Progenitor cell of endocrine pancreas (in vitro differentiated cells): ENCODE measurements around the gene HOXB3. TPM values are rescaled to one million over a fixed set of nuclear protein-coding genes. Genes with fewer than 3 reads are reported as not detected.

ENCODE experiments used
- DNase-seq: peaks from one replicate; pipeline ENCODE4 v3.0.0; 2021; ENCODE audit warnings: low spot score; ENCODE audit not compliant: unreplicated experiment
- H3K27ac Mint-ChIP-seq: 2 replicates; pipeline ENCODE4 v1.8.0; 2021; ENCODE audit warnings: mild to moderate bottlenecking, moderate library complexity, mixed read lengths
- H3K27me3 Mint-ChIP-seq: 2 replicates; pipeline ENCODE4 v1.8.0; 2021; ENCODE audit warnings: mixed read lengths
- H3K36me3 Mint-ChIP-seq: 2 replicates; pipeline ENCODE4 v1.8.0; 2022; ENCODE audit warnings: mixed read lengths; ENCODE audit not compliant: insufficient read depth
- H3K4me1 Mint-ChIP-seq: 2 replicates; pipeline ENCODE4 v1.8.0; 2021; ENCODE audit warnings: low read depth, mixed read lengths
- H3K4me3 Mint-ChIP-seq: 2 replicates; pipeline ENCODE4 v1.8.0; 2021; ENCODE audit warnings: low read depth, mild to moderate bottlenecking, moderate library complexity, mixed read lengths
- H3K9me3 Mint-ChIP-seq: 2 replicates; pipeline ENCODE4 v1.8.0; 2021; ENCODE audit warnings: low read depth, mixed read lengths
- total RNA-seq: library from RNA; stranded (reverse); gene quantifications from 2 replicates; pipeline ENCODE4 v1.2.1, GENCODE V29; 2021
- TF ChIP-seq, protein P1 (sequence below): fragments of 200-600 bp; sonication (generic); IDR thresholded peaks from one replicate; pipeline ENCODE4 v1.5.0; 2021; ENCODE audit warnings: antibody characterized with exemption, mild to moderate bottlenecking; ENCODE audit not compliant: unreplicated experiment

Gene HOXB3
- total RNA-seq, 1 donor from 2014 or later: 19.4 TPM

DNA sequence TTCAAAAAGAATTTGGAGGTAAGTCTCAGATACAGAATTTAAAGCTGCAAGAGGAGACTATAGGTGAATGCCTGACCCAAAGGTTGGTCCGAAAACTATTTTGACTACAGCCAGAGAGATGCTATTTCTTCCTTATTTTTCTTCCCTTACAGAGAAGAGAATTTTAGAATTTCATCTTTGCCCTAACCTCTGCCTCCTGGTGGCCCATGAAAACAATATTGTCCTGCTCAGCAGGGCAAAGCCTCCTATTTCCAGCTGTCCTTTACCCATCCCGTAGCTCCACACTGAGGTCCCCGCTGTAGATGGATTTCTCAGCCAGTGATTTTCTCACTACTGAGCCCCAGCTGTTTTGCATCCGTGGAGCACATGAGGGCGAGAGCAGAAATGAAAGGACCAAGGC lies 83.8 kb downstream of the HOXB3 start:
- Mint-ChIP-seq H3K4me1 (peaks cover 4% of the 10 kb centered on the region), H3K9me3 (no peaks in the 10 kb centered on the region), H3K36me3 (no peaks in the 10 kb centered on the region), H3K27me3 (peaks cover 57% of the 10 kb centered on the region), H3K27ac (no peak overlapping the region), H3K4me3 (no peak overlapping the region)
- no peak for DNase-seq
- TF ChIP-seq, protein P1, sequence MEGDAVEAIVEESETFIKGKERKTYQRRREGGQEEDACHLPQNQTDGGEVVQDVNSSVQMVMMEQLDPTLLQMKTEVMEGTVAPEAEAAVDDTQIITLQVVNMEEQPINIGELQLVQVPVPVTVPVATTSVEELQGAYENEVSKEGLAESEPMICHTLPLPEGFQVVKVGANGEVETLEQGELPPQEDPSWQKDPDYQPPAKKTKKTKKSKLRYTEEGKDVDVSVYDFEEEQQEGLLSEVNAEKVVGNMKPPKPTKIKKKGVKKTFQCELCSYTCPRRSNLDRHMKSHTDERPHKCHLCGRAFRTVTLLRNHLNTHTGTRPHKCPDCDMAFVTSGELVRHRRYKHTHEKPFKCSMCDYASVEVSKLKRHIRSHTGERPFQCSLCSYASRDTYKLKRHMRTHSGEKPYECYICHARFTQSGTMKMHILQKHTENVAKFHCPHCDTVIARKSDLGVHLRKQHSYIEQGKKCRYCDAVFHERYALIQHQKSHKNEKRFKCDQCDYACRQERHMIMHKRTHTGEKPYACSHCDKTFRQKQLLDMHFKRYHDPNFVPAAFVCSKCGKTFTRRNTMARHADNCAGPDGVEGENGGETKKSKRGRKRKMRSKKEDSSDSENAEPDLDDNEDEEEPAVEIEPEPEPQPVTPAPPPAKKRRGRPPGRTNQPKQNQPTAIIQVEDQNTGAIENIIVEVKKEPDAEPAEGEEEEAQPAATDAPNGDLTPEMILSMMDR: no peak

GRCh38 chr17:48505788-48506187 lies 84.3 kb downstream of the HOXB3 start:
- H3K27me3 Mint-ChIP-seq: peaks cover 59% of the 10 kb centered on the region
- H3K27ac Mint-ChIP-seq: no peak overlapping the region
- H3K4me3 Mint-ChIP-seq: no peak overlapping the region
- H3K36me3 Mint-ChIP-seq: no peaks in the 10 kb centered on the region
- TF ChIP-seq, protein P1: no peak
- peaks cover 4% of the 10 kb centered on the region for H3K4me1 Mint-ChIP-seq
- H3K9me3 Mint-ChIP-seq: no peaks in the 10 kb centered on the region
- no peak for DNase-seq

GRCh38 chr17:48504953-48505352 lies 85.1 kb downstream of the HOXB3 start:
- Mint-ChIP-seq H3K4me1 (peaks cover 4% of the 10 kb centered on the region), H3K4me3 (no peak overlapping the region), H3K27ac (no peak overlapping the region), H3K9me3 (no peaks in the 10 kb centered on the region), H3K27me3 (peaks cover 63% of the 10 kb centered on the region), H3K36me3 (no peaks in the 10 kb centered on the region)
- TF ChIP-seq, protein P1: no peak
- DNase-seq: no peak

- TF ChIP-seq, protein P1: no peak
- peaks cover 4% of the 10 kb centered on the region for H3K4me1 Mint-ChIP-seq
- H3K27me3 Mint-ChIP-seq: peaks cover 72% of the 10 kb centered on the region
- DNase-seq: no peak
- H3K27ac Mint-ChIP-seq: peak overlapping the region; percentile 31
- H3K9me3 Mint-ChIP-seq: no peaks in the 10 kb centered on the region
- no peak overlapping the region for H3K4me3 Mint-ChIP-seq
- no peaks in the 10 kb centered on the region for H3K36me3 Mint-ChIP-seq
Observed at GRCh38 chr17:48503747-48504146, 86.3 kb downstream of the HOXB3 start.

GRCh38 chr17:48502901-48503300 lies 87.1 kb downstream of the HOXB3 start:
- no peak for DNase-seq
- no peak overlapping the region for H3K27ac Mint-ChIP-seq
- H3K4me1 Mint-ChIP-seq: peaks cover 11% of the 10 kb centered on the region
- H3K9me3 Mint-ChIP-seq: no peaks in the 10 kb centered on the region
- no peaks in the 10 kb centered on the region for H3K36me3 Mint-ChIP-seq
- H3K4me3 Mint-ChIP-seq: no peak overlapping the region
- H3K27me3 Mint-ChIP-seq: peaks cover 76% of the 10 kb centered on the region
- TF ChIP-seq, protein P1: no peak
